Measurements from ENCODE around the gene ATOX1.

DNA sequence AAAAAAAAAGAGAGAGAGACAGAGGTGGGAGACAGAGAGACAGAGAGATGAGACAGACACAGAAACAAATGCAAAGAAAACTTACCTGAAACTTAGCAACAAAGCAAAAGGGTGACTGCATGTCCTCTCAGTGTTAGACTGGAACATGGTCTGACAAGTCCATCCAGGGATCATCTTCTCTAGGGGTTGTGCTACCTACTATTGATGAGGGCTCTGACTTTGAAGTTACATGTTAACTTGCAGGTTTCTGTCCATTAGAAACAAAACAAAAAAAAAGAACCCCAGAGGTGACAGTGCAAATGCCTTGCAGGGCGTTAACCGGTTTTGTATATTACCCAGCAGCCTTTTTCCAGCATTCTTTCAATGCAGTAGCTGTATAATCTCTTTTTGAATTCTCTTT lies 58.1 kb downstream of the ATOX1 start:
- TF ChIP-seq, protein P1, sequence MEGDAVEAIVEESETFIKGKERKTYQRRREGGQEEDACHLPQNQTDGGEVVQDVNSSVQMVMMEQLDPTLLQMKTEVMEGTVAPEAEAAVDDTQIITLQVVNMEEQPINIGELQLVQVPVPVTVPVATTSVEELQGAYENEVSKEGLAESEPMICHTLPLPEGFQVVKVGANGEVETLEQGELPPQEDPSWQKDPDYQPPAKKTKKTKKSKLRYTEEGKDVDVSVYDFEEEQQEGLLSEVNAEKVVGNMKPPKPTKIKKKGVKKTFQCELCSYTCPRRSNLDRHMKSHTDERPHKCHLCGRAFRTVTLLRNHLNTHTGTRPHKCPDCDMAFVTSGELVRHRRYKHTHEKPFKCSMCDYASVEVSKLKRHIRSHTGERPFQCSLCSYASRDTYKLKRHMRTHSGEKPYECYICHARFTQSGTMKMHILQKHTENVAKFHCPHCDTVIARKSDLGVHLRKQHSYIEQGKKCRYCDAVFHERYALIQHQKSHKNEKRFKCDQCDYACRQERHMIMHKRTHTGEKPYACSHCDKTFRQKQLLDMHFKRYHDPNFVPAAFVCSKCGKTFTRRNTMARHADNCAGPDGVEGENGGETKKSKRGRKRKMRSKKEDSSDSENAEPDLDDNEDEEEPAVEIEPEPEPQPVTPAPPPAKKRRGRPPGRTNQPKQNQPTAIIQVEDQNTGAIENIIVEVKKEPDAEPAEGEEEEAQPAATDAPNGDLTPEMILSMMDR (IDR thresholded peaks at IDR 0.05): no peak
- no peak for TF ChIP-seq POLR2A (IDR thresholded peaks at IDR 0.05)
